GM18505 (cell line): ENCODE measurements around the gene LCE7A.

Experiments
- ATAC-seq: cut with Tn5 transposase; IDR thresholded peaks from one replicate; pipeline ENCODE4 v1.9.1; 2021; ENCODE audit not compliant: unreplicated experiment
- POLR2A ChIP-seq: IDR thresholded peaks from 4 replicates; pipeline ENCODE4 v1.6.1; 2011; ENCODE audit warnings: borderline replicate concordance; ENCODE audit not compliant: insufficient read depth, insufficient read length; ENCODE audit errors: extremely low read depth

LCE7A gene, protein sequence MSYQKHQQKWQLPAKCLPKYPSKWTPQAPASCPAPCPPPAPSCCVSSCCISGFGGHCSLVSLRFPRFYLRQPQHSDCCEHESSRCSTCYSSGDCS

DNA sequence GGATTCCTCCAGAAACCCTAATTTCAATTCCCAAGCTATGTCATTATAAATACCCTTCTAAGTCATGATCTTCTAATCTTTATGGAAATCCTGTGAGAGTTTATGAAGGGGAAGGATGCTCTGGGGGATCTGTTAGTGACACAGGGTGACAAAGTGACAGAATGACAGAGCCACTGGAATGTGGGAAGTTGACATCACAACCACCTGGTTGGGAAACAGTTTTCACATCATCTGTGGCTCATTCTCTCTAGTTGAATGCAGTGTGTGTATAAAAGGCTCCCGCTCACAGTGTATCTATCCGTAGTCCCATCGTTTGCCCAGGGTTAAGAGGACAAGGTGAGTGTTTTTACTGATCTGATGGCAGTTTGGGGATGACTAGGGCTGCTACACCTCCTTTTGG is at the start of gene LCE7A:
Gene LCE7A, plus strand, starts transcription at position 301 of the 400 bp plus-strand sequence. CDS start 702 bp downstream, outside the sequence.
- no peak for TF ChIP-seq POLR2A
- no peak for ATAC-seq

DNA sequence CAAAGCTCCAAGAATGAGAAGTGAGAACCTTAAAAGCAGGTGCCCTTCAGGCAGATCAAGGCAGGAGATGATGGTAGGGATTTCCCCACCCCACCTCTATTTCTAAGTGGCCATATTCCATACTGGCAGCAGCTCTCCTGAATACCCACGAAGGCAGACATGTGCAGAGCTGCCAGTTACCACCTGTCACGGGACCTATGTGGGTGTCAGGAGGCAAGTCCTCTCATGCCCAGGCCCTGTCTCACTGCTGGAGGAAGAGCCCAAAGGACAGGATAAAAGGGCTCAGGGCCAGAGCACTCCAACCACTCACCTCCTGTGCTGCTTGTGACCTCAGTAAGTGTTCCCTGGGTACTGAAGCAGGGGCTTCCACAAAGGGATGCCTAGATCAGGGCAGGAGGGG is 48.7 kb upstream of the LCE7A start:
- TF ChIP-seq POLR2A, result no peak
- no peak for ATAC-seq

DNA sequence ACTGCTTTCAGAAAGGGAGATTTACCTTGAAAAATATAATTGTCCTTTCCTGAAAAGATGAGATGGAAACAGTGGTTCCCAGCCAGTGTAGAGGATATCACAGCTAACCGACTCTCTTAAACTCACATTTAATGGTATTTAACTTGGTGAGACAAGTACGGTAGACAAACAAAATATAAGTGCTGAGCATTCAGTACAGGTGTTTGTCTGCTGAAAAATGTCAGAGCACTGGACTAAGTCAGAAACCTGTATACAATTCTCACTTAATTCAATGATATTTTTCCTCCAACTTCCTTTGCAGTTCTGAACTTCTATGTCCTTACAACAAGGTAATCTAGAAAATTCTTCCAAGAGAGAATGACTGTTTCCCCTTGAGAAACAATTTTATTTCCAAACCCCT is 48.1 kb upstream of the LCE7A start, which contains the start of gene LCE1B:
Gene LCE1B, plus strand, starts transcription at position 301 of the 400 bp plus-strand sequence. CDS start 476 bp downstream, outside the sequence.
- ATAC-seq, result no peak
- TF ChIP-seq POLR2A, result no peak

DNA sequence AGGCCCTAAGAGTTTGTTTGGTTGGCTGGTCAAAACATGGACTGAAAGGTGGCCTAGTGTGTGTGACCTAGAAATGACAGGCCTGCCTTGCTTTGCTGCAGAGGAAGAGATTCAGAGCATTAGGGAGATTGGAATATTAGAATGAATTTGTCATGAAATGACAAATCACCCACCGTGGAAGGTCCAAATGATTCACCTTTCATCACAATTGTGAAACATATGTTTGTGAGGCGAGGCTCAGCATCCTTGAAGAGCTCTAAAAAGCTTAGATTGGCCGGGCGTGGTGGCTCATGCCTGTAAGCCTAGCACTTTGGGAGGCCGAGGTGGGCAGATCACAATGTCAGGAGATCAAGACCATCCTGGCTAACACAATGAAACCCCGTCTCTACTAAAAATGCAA is 42.5 kb upstream of the LCE7A start:
- no peak for ATAC-seq
- no peak for TF ChIP-seq POLR2A

DNA sequence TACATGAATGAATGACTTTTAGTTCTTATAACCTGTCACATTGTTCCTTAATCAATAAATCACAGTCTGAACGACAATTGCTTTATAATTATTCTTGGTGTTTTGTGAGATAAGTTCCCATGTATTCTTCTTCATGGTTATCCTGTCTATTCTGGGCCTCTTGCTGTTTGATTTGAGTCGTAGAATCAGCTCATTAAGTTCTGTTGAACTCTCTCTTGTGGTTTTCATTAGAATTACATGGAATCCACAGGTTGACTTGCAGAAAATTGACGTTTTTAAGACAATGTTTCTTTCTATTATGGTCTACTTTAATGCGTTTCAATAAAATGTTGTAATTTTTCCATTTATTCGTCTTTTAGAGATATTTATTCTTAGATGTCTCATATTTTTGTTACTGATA is 36.5 kb upstream of the LCE7A start:
- TF ChIP-seq POLR2A, result no peak

DNA sequence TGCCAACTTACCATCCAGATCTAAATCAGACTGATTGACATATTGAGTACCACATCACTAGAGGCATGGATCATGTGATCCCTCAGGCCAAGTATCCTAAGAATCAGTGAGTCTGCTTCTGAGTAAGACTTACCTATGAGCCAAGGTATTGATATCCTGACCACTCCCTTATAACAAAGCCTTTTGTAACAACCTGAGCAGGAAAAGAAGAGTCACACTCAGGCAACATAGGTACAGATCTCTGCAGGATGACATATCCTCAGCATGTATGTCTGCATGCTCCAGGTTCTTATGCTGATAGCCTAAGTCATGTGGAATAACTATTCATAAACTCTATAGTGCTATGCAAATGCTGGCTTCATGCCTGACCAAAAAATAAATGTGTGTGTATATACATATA is 34.8 kb upstream of the LCE7A start:
- ATAC-seq, result no peak
- TF ChIP-seq POLR2A, result no peak

More for the DNA sequence above, 36.5 kb upstream of the LCE7A start:
- no peak for ATAC-seq

DNA sequence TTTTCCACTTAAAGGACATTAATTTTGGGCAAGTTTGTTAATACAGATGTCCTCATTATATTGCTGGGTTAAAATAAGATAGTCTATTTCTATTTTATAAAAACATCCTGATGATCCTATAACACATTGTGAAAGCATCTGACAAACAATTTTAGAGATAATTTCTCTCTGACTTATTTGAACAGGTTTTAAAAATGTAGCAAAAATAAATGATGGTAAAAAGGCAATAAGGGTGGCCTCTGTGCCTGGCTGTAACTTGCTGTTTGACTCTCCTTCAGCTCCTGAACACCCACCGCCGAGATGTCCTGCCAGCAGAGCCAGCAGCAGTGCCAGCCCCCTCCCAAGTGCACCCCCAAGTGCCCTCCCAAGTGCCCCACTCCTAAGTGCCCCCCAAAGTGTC is 32.6 kb upstream of the LCE7A start, which contains the start of gene LCE1A:
Gene LCE1A, plus strand, starts transcription at position 301 of the 400 bp plus-strand sequence. Its CDS starts 0 bp downstream, at position 301.
- no peak for ATAC-seq
- no peak for TF ChIP-seq POLR2A

DNA sequence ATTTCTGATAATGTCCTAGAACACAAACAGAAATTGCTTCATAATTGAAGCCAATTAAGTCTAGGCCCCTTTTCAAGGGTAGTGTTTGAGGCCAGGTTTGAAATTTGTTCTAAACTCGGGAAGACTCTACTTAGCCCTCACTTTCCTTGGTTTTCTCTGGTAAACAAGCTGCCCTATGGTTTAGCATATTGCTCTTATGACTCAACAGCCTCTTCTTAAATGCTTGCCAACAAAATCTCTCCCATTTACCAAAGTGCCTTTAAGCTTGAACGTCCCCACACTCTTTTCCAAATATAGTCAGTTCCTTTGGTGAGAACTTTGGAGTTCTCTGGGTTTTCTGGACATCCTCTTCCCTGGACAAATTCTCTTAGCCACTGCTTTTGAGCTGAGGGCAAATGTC is 22.9 kb upstream of the LCE7A start:
- TF ChIP-seq POLR2A, result no peak
- no peak for ATAC-seq

DNA sequence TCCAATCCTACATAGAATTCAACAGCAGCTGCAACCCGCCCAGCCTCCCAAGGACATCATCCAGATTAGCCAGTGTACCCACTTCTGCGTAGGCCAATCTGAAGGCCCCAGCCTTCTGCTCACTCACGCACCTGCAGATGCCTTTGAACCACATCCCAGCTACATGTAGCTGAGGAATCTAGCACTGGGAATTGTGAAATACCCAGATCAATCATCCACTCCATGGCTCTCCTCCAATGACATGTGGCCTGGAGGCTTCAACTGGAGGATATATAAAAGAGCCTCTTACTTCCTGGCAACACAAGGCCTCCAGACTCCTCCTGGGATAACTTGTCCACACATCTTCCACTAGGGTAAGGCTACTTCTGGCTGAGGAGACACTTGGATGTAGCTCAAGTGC is 17.2 kb upstream of the LCE7A start, which contains the start of gene LCE6A:
Gene LCE6A, plus strand, starts transcription at position 301 of the 400 bp plus-strand sequence. CDS start 665 bp downstream, outside the sequence.
- no peak for ATAC-seq
- no peak for TF ChIP-seq POLR2A

DNA sequence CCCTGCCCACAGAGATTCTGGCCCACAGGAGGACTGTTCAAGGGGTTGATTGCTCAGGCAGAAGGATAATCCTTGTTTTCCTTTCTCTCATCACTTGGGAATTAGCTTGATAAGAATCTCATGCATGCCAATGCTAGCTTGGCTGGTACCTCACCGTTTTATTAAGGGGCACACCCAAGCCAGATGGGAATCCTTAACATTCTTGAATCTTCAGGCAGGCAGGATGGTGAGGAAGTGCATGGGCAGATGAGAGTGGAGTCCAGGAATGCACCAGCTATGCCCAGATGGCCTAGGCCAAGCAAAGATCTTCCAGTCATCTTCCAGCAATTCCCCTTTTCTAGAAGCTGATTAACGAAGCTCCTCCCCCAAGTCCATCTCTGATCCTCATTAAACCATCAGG is 4.1 kb upstream of the LCE7A start:
- no peak for ATAC-seq
- TF ChIP-seq POLR2A, result no peak

DNA sequence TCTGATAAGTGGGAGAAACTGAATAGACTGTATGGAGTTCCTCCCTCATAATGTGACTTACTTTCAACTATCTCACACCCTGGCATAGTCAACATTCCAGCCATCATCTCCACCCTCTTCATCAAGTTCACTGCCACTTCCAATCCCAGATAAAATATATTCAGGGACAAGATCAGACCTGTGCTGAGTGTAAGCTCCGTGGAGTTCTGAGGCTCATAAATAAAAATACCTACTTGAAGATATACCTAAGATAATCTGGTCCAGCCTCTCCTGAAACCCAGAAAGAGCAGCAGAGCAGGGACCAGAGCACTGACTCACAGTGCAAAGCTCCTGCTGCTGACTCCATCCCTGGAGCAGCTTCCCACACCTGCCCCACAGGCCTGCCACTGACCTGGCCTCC is 1.7 kb upstream of the LCE7A start:
- no peak for TF ChIP-seq POLR2A
- no peak for ATAC-seq

DNA sequence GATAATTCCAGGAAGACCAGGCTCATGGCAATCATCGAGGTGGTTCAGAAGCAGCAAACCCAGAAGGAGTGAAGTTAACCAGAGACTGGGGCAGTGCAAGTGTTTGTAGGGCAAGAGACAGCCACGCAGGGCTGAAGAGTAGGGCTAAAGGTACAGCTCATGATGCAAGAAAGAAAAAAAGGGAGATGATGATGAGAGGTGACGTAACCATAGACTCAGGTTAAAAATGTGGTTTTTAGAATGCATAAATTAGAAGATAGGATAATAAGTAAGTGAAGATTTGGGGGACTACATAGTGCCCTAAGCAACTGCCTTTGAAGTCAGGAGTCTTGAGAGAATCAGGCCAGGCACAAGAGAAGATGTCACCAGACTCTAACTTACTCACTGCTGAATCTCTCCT is 333 bp downstream of the LCE7A start:
- ATAC-seq, result no peak
- TF ChIP-seq POLR2A, result no peak

DNA sequence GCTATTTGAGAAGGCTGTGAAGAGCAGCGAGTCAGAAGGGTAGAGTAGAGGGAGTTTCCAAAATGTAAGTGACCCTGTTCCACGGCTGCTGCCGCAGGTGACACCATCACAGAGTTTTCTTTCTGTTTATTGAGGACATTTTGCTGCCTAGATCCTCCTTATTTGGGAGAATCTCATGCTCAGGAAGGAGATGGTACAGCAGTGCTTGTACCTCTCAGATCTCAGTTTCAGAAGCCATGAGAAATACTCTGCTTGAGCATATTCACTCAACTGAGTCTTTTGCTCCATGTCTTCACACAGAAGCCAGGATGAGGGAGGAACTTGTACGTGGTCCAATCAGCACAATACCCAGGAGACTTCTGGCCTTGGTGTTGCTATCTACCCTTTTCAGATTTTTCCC is 1.6 kb downstream of the LCE7A start:
- no peak for TF ChIP-seq POLR2A
- ATAC-seq, result no peak

DNA sequence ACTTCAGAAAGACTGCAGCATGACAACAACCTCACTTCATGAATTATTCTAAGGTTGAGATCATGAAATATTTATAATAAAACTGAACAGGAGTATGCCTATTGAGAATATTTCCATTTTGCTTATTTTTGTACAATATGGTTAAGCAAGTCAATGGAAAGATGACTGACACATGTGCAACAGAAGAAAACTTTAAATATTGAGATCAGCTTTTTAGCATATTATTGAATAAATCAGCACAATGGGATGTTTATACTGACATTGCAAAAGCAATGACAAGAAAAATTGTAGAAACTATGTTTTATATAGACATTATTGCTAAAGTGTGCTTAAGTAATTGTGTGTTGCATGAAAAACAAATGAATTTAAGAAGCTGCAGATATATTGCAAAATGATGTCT is 4.6 kb downstream of the LCE7A start:
- ATAC-seq, result no peak

DNA sequence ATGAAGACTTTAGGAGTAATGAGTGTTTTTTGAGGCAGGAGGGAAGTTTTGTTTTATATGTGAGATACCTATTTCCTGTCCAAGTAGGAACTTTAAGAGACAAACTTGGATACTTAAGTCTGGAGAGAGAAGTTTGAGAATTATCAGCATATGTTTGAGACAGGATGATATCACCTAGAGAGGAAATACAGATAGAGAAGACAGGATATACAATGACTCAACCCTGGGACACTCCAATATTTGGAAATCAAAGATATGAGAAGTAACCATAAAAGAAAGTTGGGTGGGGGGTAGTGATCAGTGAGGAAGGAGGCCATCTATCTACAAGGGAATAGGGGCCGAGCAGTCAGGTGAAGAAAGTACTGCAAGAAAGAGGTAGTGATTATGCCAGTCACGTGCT is 6.5 kb downstream of the LCE7A start:
- no peak for TF ChIP-seq POLR2A
- no peak for ATAC-seq

More for the DNA sequence above, 4.6 kb downstream of the LCE7A start:
- no peak for TF ChIP-seq POLR2A
